Gastrocnemius medialis (tissue), 4 donors: Measurements from ENCODE around the gene GPAT3. TPM values are rescaled to one million over a fixed set of nuclear protein-coding genes. Genes with fewer than 3 reads are reported as not detected.

Source experiments
- ATAC-seq, 2 donors: fragments of 150-250 bp; one replicate each; pipeline ENCODE4 v1.9.1; 2016
- DNase-seq, 2 donors: peaks; one replicate each; pipeline ENCODE4 v3.0.0-alpha.2; 2019
- H3K27ac ChIP-seq, 4 donors: fragments of 200-600 bp; sonication (generic); 1 replicate in 1 of 4; 2 replicates in 3 of 4; pipeline ENCODE4 v1.5.1; 2016 to 2018; ENCODE audit warnings: mild to moderate bottlenecking in 2 of 4, moderate library complexity in 1 of 4
- H3K27me3 ChIP-seq, 3 donors: fragments of 200-600 bp; sonication (generic) in 2 of 3; 1 replicate in 1 of 3; 2 replicates in 2 of 3; pipeline versions ENCODE4 v1.5.1 to v1.6.0; 2016 to 2019; ENCODE audit warnings: mild to moderate bottlenecking in 1 of 3, moderate library complexity in 1 of 3
- H3K36me3 ChIP-seq, 2 donors: fragments of 200-600 bp; sonication (generic) in 1 of 2; one replicate each; pipeline ENCODE4 v1.5.1; 2017 to 2018
- H3K4me1 ChIP-seq, 2 donors: fragments of 200-600 bp; sonication (generic) in 1 of 2; one replicate each; pipeline ENCODE4 v1.5.1; 2016 to 2017; ENCODE audit warnings: mild to moderate bottlenecking in 2 of 2
- H3K4me3 ChIP-seq, 4 donors: fragments of 200-600 bp; sonication (generic) in 3 of 4; 1 replicate in 1 of 4; 2 replicates in 3 of 4; pipeline ENCODE4 v1.5.1; 2016 to 2019; ENCODE audit warnings: mild to moderate bottlenecking in 2 of 4
- H3K9me3 ChIP-seq, 3 donors: fragments of 200-600 bp; sonication (generic) in 2 of 3; 1 replicate in 1 of 3; 2 replicates in 2 of 3; pipeline ENCODE4 v1.5.1; 2016 to 2019
- POLR2A ChIP-seq, 2 donors: fragments of 450-650 bp; IDR thresholded peaks; one replicate each; pipeline ENCODE4 v1.6.1; 2017; ENCODE audit warnings: antibody characterized with exemption in 2 of 2, mild to moderate bottlenecking in 2 of 2, moderate library complexity in 2 of 2
- in situ Hi-C, 4 donors: fragments of 200-750 bp; cut with MboI; loops; one replicate each; pipeline versions ENCODE4 v1.15.0 to v1.8.0; 2017; ENCODE audit warnings: low sequenced_read_pairs in 4 of 4
- intact Hi-C: fragments of 100-400 bp; cut with DNase I; formaldehyde crosslinking; loops from one replicate; pipeline ENCODE4 v1.15.1; 2023; ENCODE audit warnings: low total_unique reads
- total RNA-seq, 4 donors: library from RNA; depleted of rRNA; stranded (reverse); fragments of >200 nt; gene quantifications; one replicate each; pipeline versions ENCODE4 v1.1.0 to v1.2.3, GENCODE V29; 2016
- TF ChIP-seq, protein P1 (sequence below), 5 experiments: fragments of 450-650 bp in 3 of 5; fragments of 200-600 bp in 2 of 5; sonication (generic) in 2 of 5; IDR thresholded peaks in 4 of 5; conservative IDR thresholded peaks in 1 of 5; 1 replicate in 4 of 5; 2 replicates in 1 of 5; pipeline ENCODE4 v1.5.1; 2016 to 2019; ENCODE audit warnings: antibody characterized with exemption in 5 of 5, mild to moderate bottlenecking in 3 of 5, moderate library complexity in 3 of 5

The GPAT3 gene
- total RNA-seq, 4 donors from 2014 or later, result 9.5 to 183 (median 26.5) TPM

DNA sequence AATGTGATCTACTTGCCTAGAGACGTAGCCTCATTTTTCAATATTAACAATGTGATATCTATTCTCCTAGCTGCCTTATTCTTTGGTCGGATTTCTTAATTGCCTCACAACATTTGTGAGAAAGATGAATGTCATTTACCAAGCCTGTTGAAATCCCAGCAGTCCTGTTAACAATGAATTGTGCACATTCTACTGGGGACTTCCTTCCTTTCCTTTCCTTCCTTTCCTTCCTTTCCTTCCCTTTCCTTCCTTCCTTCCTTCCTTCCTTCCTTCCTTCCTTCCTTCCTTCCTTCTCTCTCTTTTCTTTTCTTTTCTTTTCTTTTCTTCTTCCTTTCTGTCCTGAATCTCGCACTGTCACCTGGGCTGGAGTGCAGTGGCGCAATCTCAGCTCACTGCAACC lies 107.1 kb downstream of the GPAT3 start:
- Histone ChIP-seq H3K4me3 (no peak overlapping the region), H3K9me3 (no peaks in the 10 kb centered on the region), H3K27ac (no peak overlapping the region), H3K4me1 (peaks cover 0 to 5% of the 10 kb centered on the region in 2 donors), H3K36me3 (no peaks in the 10 kb centered on the region), H3K27me3 (no peaks in the 10 kb centered on the region)
- DNase-seq (no peak), ATAC-seq (no peak)
- in situ Hi-C loops, result loop anchor here in 1 of 4 donors (10.0 kb wide), 1 partner anchor 882 kb away; no protein-coding TSS in a partner anchor
- intact Hi-C loops, result no loop called here
- no peak for TF ChIP-seq POLR2A (IDR thresholded peaks at IDR 0.05)
- TF ChIP-seq, protein P1, sequence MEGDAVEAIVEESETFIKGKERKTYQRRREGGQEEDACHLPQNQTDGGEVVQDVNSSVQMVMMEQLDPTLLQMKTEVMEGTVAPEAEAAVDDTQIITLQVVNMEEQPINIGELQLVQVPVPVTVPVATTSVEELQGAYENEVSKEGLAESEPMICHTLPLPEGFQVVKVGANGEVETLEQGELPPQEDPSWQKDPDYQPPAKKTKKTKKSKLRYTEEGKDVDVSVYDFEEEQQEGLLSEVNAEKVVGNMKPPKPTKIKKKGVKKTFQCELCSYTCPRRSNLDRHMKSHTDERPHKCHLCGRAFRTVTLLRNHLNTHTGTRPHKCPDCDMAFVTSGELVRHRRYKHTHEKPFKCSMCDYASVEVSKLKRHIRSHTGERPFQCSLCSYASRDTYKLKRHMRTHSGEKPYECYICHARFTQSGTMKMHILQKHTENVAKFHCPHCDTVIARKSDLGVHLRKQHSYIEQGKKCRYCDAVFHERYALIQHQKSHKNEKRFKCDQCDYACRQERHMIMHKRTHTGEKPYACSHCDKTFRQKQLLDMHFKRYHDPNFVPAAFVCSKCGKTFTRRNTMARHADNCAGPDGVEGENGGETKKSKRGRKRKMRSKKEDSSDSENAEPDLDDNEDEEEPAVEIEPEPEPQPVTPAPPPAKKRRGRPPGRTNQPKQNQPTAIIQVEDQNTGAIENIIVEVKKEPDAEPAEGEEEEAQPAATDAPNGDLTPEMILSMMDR (IDR thresholded peaks at IDR 0.05 in 4 of 5, conservative IDR thresholded peaks at IDR 0.05 in 1 of 5), result no peak

DNA sequence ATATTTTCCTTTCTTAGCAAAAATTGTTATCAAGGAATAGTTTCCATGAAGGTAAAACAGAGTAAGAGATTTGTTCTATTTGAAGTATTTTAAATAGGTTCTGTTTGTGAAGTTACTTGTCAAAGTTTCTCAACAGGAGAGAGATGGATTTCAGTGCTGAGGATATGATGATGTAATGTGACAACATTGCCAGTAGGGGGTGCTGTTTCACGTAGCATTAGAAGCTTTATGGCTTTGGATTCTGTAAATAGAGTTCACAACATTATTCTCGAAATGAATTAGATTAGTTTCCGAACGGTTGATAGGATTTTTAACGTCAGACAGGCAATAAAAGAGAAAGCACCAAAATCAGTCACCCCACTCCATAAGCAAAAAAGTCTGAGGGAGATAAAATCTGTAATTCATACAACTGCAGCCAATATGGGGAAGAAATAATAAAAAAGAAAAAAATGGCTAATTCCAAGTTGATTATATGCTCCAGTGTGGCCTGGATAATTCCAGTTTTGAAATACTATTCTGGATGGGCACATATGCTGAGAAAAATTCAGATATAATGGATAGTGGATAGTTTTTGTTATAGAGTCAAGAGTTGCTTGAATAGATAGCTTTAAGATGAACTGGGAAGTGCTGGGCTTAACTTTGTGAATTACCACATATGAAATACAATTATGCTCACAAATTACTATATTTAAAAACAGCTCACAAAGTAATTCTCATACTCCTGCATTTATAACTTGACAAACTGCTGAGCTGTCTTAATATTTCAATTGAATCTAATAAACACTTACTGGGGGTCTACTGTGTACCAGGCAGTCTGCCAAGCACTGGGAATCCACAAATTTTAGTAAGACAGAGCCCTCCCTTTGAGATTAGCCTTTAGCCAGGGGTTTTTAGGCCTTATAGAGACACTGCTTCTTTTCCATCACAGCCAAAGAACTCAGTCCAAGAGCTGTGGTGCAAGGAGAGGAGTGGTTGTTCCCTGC lies 109.1 kb downstream of the GPAT3 start:
- H3K27ac ChIP-seq, result no peak overlapping the region
- no peak overlapping the region for H3K4me3 ChIP-seq
- DNase-seq (no peak), ATAC-seq (peak; percentile 63 to 73)
- peaks cover 0 to 5% of the 10 kb centered on the region in 2 donors for H3K4me1 ChIP-seq
- no peaks in the 10 kb centered on the region for H3K9me3 ChIP-seq
- intact Hi-C loops, result loop anchor here (2.0 kb wide), 1 partner anchor 860 kb away; no protein-coding TSS in a partner anchor
- H3K36me3 ChIP-seq, result no peaks in the 10 kb centered on the region
- in situ Hi-C loops, result loop anchor here in 1 of 4 donors (10.0 kb wide), 1 partner anchor 880 kb away; no protein-coding TSS in a partner anchor
- H3K27me3 ChIP-seq, result no peaks in the 10 kb centered on the region
- TF ChIP-seq, protein P1 (IDR thresholded peaks at IDR 0.05 in 4 of 5, conservative IDR thresholded peaks at IDR 0.05 in 1 of 5), result peak; percentile 61 to 87 (median 70)
- no peak for TF ChIP-seq POLR2A (IDR thresholded peaks at IDR 0.05)

DNA sequence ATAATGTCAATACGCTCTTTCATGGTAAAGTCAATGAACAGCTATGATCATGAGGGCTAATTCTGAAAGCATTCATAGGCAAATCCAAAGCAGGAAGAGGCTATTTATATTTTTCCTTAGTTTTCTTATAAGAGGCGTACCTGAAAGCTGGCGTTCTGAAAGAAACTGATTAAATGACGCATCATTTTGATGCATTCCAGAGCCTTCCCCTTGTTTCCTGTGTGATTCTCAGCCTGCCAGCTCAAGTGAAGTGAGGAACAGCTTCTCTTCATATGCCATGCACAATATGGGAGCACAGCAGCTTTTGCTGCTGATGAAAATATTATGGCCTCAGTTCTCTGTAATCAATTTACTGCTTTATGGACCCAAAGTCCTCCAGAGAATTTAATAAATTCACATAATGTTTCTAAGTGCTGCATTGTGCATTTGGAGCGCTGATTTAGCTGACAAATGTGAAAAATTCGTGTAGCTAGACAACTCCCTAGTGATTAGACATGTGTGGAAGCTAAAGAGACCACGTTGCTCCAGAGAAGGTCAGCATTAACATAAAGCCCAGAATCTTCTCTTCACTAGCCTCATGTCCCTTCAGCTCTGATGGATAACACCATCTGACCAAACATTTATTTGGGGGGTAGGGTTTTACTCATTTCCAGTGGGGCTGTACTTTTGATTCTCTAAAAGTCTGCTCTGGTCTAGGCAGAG lies 110.8 kb downstream of the GPAT3 start:
- no peaks in the 10 kb centered on the region for H3K9me3 ChIP-seq
- no peaks in the 10 kb centered on the region for H3K27me3 ChIP-seq
- no peaks in the 10 kb centered on the region for H3K36me3 ChIP-seq
- intact Hi-C loops (no loop called here), in situ Hi-C loops (loop anchor here in 1 of 4 donors (10.0 kb wide), 1 partner anchor 878 kb away; no protein-coding TSS in a partner anchor)
- peaks cover 0 to 5% of the 10 kb centered on the region in 2 donors for H3K4me1 ChIP-seq
- TF ChIP-seq, protein P1 (IDR thresholded peaks at IDR 0.05 in 4 of 5, conservative IDR thresholded peaks at IDR 0.05 in 1 of 5), result no peak
- TF ChIP-seq POLR2A (IDR thresholded peaks at IDR 0.05), result no peak
- no peak overlapping the region for H3K4me3 ChIP-seq
- ATAC-seq (no peak), DNase-seq (no peak)
- H3K27ac ChIP-seq, result no peak overlapping the region

DNA sequence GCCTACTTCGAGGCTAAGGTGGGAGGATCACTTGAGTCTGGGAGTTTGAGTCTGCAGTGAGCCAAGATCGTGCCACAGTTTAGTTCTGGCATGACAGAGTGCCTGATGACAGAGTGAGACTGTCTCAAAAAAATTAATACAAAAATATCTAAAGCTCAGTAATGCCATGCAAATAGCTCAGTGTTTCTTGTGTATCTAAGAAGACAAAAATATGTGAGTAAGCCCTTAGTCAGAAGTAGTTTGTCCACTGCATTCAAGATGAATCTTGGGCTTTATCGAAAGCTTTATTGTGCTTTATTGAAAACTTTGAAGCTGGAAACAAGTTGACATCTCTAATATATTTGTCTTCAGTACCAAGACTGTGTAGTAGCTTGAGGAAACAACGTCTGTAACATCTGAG lies 115.9 kb downstream of the GPAT3 start:
- Histone ChIP-seq H3K27ac (no peak overlapping the region), H3K4me1 (no peaks in the 10 kb centered on the region), H3K9me3 (no peaks in the 10 kb centered on the region), H3K4me3 (no peak overlapping the region), H3K27me3 (no peaks in the 10 kb centered on the region), H3K36me3 (no peaks in the 10 kb centered on the region)
- no peak for ATAC-seq
- no peak for DNase-seq
- intact Hi-C loops, result no loop called here
- in situ Hi-C loops, result loop anchor here in 1 of 4 donors (25.0 kb wide), 1 partner anchor 885 kb away; no protein-coding TSS in a partner anchor
- TF ChIP-seq, protein P1 (IDR thresholded peaks at IDR 0.05 in 4 of 5, conservative IDR thresholded peaks at IDR 0.05 in 1 of 5), result no peak
- no peak for TF ChIP-seq POLR2A (IDR thresholded peaks at IDR 0.05)

Other genes starting within 250 kb of the GPAT3 start
- under 1 TPM; 0.05 to 0.42 (median 0.25) TPM for gene HPSE, start 201.3 kb upstream of the GPAT3 start, total RNA-seq
- 10 to 100 TPM; 13.1 to 18.4 (median 15.5) TPM for gene HELQ, start 80.3 kb upstream of the GPAT3 start, total RNA-seq
- gene MRPS18C, start 80.0 kb upstream of the GPAT3 start, total RNA-seq, result 10 to 100 TPM; 22.2 to 57.9 (median 33.8) TPM
- gene ABRAXAS1, start 51.0 kb upstream of the GPAT3 start, total RNA-seq, result 10 to 100 TPM in 1 of 4 donors, 1 to 10 TPM in 3; 4.8 to 12.4 (median 7.0) TPM